ENCODE data around the gene CTNND1.

Gene CTNND1

GRCh38 chr11:57751176-57751575, 10.4 kb upstream of the CTNND1 start:
- no peak for TF ChIP-seq FOXP2 (optimal IDR thresholded peaks at IDR 0.05; ENCODE audit: borderline replicate concordance, extremely low read depth, extremely low read length, insufficient read depth)
- TF ChIP-seq TAF1 (IDR thresholded peaks at IDR 0.05; ENCODE audit: borderline replicate concordance, insufficient read depth, low read length) = no peak

- TF ChIP-seq TAF1 (IDR thresholded peaks at IDR 0.05; ENCODE audit: borderline replicate concordance, insufficient read depth, low read length) = no peak
- no peak for TF ChIP-seq SIN3A (IDR thresholded peaks at IDR 0.05; ENCODE audit: borderline replicate concordance, insufficient read depth, low read length)
- TF ChIP-seq POLR2AphosphoS5 (IDR thresholded peaks at IDR 0.05; ENCODE audit: low read depth, low read length) = no peak
- TF ChIP-seq REST (IDR thresholded peaks at IDR 0.05; ENCODE audit: insufficient read depth in 1 of 2, low read depth in 2 of 2, low read length in 2 of 2) = no peak
- TF ChIP-seq FOXP2 (optimal IDR thresholded peaks at IDR 0.05; ENCODE audit: borderline replicate concordance, extremely low read depth, extremely low read length, insufficient read depth) = no peak
These were observed 9.8 kb upstream of the CTNND1 start, which contains the start of gene BTBD18 for GRCh38 chr11:57751676-57752253. Gene BTBD18, minus strand, starts transcription at chr11:57751819. Its CDS starts 631 bp downstream, at chr11:57751188.

GRCh38 chr11:57752954-57753353, 8.6 kb upstream of the CTNND1 start:
- TF ChIP-seq TAF1 (IDR thresholded peaks at IDR 0.05; ENCODE audit: borderline replicate concordance, insufficient read depth, low read length) (no peak), REST (IDR thresholded peaks at IDR 0.05; ENCODE audit: insufficient read depth in 1 of 2, low read depth in 2 of 2, low read length in 2 of 2) (no peak), FOXP2 (optimal IDR thresholded peaks at IDR 0.05; ENCODE audit: borderline replicate concordance, extremely low read depth, extremely low read length, insufficient read depth) (no peak), SIN3A (IDR thresholded peaks at IDR 0.05; ENCODE audit: borderline replicate concordance, insufficient read depth, low read length) (no peak), POLR2AphosphoS5 (IDR thresholded peaks at IDR 0.05; ENCODE audit: low read depth, low read length) (no peak)

GRCh38 chr11:57758174-57758573, 3.4 kb upstream of the CTNND1 start:
- TF ChIP-seq REST (IDR thresholded peaks at IDR 0.05; ENCODE audit: insufficient read depth in 1 of 2, low read depth in 2 of 2, low read length in 2 of 2) = no peak
- no peak for TF ChIP-seq SIN3A (IDR thresholded peaks at IDR 0.05; ENCODE audit: borderline replicate concordance, insufficient read depth, low read length)
- no peak for TF ChIP-seq TAF1 (IDR thresholded peaks at IDR 0.05; ENCODE audit: borderline replicate concordance, insufficient read depth, low read length)
- no peak for TF ChIP-seq FOXP2 (optimal IDR thresholded peaks at IDR 0.05; ENCODE audit: borderline replicate concordance, extremely low read depth, extremely low read length, insufficient read depth)
- no peak for TF ChIP-seq POLR2AphosphoS5 (IDR thresholded peaks at IDR 0.05; ENCODE audit: low read depth, low read length)

GRCh38 chr11:57762235-57762861, 746 bp downstream of the CTNND1 start:
- TF ChIP-seq TAF1 (IDR thresholded peaks at IDR 0.05; ENCODE audit: borderline replicate concordance, insufficient read depth, low read length) = no peak
- no peak for TF ChIP-seq REST (IDR thresholded peaks at IDR 0.05; ENCODE audit: insufficient read depth in 1 of 2, low read depth in 2 of 2, low read length in 2 of 2)
- no peak for TF ChIP-seq SIN3A (IDR thresholded peaks at IDR 0.05; ENCODE audit: borderline replicate concordance, insufficient read depth, low read length)
- TF ChIP-seq POLR2AphosphoS5 (IDR thresholded peaks at IDR 0.05; ENCODE audit: low read depth, low read length) = no peak
- TF ChIP-seq FOXP2 (optimal IDR thresholded peaks at IDR 0.05; ENCODE audit: borderline replicate concordance, extremely low read depth, extremely low read length, insufficient read depth) = no peak

Data from PFSK-1 (cell line).